HL-60 (cell line): Measurements from ENCODE around the gene TOP1.

Experiments
- DNase-seq, 2 experiments: peaks; one replicate each; pipeline ENCODE4 v3.0.0-alpha.2; 2010 to 2020; ENCODE audit warnings: low read depth in 1 of 2, low spot score in 1 of 2
- H3K27ac ChIP-seq: fragments of 250-450 bp; sonication (Bioruptor Pico); replicated peaks from 2 replicates; pipeline ENCODE4 v1.5.1; 2020; ENCODE audit warnings: mild to moderate bottlenecking, moderate library complexity
- H3K27me3 ChIP-seq: fragments of 250-450 bp; sonication (Bioruptor Pico); 2 replicates; pipeline ENCODE4 v1.5.1; 2021; ENCODE audit warnings: mild to moderate bottlenecking, moderate library complexity; ENCODE audit not compliant: insufficient read depth, poor library complexity, severe bottlenecking
- H3K4me3 ChIP-seq: replicated peaks from 2 replicates; pipeline ENCODE4 v1.5.1; 2011; ENCODE audit warnings: mild to moderate bottlenecking, control low read depth, low read length; ENCODE audit not compliant: insufficient read depth
- GABPA ChIP-seq: IDR thresholded peaks from 2 replicates; pipeline ENCODE4 v1.6.1; 2012; ENCODE audit warnings: low read depth
- POLR2AphosphoS5 ChIP-seq: IDR thresholded peaks from 2 replicates; pipeline ENCODE4 v1.6.1; 2012; ENCODE audit warnings: low read depth
- SPI1 ChIP-seq: IDR thresholded peaks from 2 replicates; pipeline ENCODE4 v1.6.1; 2012; ENCODE audit warnings: low read depth, mild to moderate bottlenecking, borderline replicate concordance
- TF ChIP-seq, protein P1 (sequence below): IDR thresholded peaks from 2 replicates; pipeline ENCODE4 v1.6.1; 2012; ENCODE audit warnings: low read depth; ENCODE audit not compliant: insufficient replicate concordance
- TF ChIP-seq, protein P2 (sequence below): IDR thresholded peaks from one replicate; pipeline ENCODE4 v1.5.1; 2011; ENCODE audit warnings: low read length, control low read depth, inconsistent platforms; ENCODE audit not compliant: insufficient read depth

Gene TOP1

GRCh38 chr20:41085606-41086005 is 57.0 kb downstream of the TOP1 start:
- DNase-seq: no peak
- no peak overlapping the region for H3K27ac ChIP-seq
- H3K27me3 ChIP-seq: no peaks in the 10 kb centered on the region
- H3K4me3 ChIP-seq: no peak overlapping the region
- no peak for TF ChIP-seq POLR2AphosphoS5
- TF ChIP-seq, protein P1, sequence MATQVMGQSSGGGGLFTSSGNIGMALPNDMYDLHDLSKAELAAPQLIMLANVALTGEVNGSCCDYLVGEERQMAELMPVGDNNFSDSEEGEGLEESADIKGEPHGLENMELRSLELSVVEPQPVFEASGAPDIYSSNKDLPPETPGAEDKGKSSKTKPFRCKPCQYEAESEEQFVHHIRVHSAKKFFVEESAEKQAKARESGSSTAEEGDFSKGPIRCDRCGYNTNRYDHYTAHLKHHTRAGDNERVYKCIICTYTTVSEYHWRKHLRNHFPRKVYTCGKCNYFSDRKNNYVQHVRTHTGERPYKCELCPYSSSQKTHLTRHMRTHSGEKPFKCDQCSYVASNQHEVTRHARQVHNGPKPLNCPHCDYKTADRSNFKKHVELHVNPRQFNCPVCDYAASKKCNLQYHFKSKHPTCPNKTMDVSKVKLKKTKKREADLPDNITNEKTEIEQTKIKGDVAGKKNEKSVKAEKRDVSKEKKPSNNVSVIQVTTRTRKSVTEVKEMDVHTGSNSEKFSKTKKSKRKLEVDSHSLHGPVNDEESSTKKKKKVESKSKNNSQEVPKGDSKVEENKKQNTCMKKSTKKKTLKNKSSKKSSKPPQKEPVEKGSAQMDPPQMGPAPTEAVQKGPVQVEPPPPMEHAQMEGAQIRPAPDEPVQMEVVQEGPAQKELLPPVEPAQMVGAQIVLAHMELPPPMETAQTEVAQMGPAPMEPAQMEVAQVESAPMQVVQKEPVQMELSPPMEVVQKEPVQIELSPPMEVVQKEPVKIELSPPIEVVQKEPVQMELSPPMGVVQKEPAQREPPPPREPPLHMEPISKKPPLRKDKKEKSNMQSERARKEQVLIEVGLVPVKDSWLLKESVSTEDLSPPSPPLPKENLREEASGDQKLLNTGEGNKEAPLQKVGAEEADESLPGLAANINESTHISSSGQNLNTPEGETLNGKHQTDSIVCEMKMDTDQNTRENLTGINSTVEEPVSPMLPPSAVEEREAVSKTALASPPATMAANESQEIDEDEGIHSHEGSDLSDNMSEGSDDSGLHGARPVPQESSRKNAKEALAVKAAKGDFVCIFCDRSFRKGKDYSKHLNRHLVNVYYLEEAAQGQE: no peak

DNA sequence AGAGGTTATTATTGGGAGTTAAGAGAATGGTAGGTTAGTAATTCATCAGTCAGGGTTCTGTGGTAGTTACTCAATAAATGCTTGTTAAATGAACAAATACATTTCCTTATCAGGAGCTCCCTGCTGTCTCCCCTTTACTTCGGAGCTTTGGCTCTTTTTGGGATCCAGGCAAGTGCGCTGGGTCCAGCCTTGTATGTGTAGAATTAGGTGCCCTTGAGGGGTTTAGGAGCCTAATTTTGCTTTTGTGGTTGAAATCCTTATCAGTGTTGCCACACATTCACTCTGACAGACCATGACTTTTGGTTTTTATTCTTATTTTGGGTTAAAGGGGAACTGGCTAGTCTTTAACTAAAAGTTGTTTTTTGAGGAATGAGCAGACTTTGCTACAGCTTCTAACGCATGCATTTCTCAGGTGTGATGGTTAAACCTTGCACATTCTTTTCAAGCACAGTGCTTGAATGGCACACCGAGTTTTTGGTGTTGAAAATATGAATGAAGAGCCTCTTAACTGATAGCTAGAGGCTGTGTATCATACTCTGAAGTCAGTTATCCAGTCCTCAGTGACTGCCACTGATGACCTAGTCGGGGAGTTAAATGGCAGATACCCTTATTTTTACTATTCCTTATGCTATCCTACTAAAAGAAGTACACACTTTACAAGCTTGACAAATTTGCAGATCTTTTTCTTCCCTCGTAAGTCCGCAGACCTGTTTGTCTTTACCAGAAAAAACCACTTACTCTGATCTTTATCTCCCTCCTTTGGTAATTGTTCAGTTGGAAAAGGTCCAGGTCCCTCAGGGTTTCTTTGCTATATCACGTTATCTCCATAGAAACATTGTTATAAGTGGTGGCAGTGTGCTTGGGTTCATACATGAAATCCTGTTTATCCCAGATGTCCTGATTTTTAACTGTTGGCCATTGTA is 58.0 kb downstream of the TOP1 start:
- no peaks in the 10 kb centered on the region for H3K27me3 ChIP-seq
- peak in 1 of 2 experiments; percentile 27 for DNase-seq
- no peak overlapping the region for H3K4me3 ChIP-seq
- TF ChIP-seq, protein P2, sequence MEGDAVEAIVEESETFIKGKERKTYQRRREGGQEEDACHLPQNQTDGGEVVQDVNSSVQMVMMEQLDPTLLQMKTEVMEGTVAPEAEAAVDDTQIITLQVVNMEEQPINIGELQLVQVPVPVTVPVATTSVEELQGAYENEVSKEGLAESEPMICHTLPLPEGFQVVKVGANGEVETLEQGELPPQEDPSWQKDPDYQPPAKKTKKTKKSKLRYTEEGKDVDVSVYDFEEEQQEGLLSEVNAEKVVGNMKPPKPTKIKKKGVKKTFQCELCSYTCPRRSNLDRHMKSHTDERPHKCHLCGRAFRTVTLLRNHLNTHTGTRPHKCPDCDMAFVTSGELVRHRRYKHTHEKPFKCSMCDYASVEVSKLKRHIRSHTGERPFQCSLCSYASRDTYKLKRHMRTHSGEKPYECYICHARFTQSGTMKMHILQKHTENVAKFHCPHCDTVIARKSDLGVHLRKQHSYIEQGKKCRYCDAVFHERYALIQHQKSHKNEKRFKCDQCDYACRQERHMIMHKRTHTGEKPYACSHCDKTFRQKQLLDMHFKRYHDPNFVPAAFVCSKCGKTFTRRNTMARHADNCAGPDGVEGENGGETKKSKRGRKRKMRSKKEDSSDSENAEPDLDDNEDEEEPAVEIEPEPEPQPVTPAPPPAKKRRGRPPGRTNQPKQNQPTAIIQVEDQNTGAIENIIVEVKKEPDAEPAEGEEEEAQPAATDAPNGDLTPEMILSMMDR: no peak
- TF ChIP-seq SPI1: peak; percentile 66
- peak overlapping the region; percentile 19 for H3K27ac ChIP-seq

GRCh38 chr20:41087325-41087685 is 58.7 kb downstream of the TOP1 start:
- Histone ChIP-seq H3K4me3 (no peak overlapping the region), H3K27ac (peak overlapping the region; percentile 19; the same call in 1 of the 2 replicates), H3K27me3 (no peaks in the 10 kb centered on the region)
- TF ChIP-seq, protein P2: no peak
- TF ChIP-seq SPI1 (no peak), GABPA (no peak), POLR2AphosphoS5 (no peak)
- TF ChIP-seq, protein P1: no peak
- DNase-seq: no peak

- DNase-seq: no peak
- H3K4me3 ChIP-seq: no peak overlapping the region
- TF ChIP-seq, protein P2: no peak
- TF ChIP-seq, protein P1: no peak
- TF ChIP-seq SPI1 (no peak), GABPA (no peak), POLR2AphosphoS5 (no peak)
- H3K27me3 ChIP-seq: no peaks in the 10 kb centered on the region
- H3K27ac ChIP-seq: no peak overlapping the region
Observed at GRCh38 chr20:41087777-41088176, 59.2 kb downstream of the TOP1 start.
